OCI-LY1 (cell line): Measurements from ENCODE around the gene APOH.

ENCODE experiments used
- H2AFZ ChIP-seq: fragments of 200-600 bp; sonication (generic), shearing (Covaris generic); 2 replicates; pipeline ENCODE4 v1.6.0; 2014; ENCODE audit warnings: antibody characterized with exemption, mild to moderate bottlenecking, low read length
- H3F3A ChIP-seq: fragments of 200-600 bp; sonication (generic), shearing (Covaris generic); 2 replicates; pipeline ENCODE4 v1.6.0; 2014; ENCODE audit warnings: mild to moderate bottlenecking, antibody characterized with exemption, low read length, moderate library complexity; ENCODE audit not compliant: insufficient read depth
- H3K27ac ChIP-seq: fragments of 200-600 bp; sonication (generic); 2 replicates; pipeline ENCODE4 v1.5.1; 2014; ENCODE audit warnings: low read length, mixed run types, mild to moderate bottlenecking, low read depth; ENCODE audit not compliant: poor library complexity, severe bottlenecking
- H3K27me3 ChIP-seq: fragments of 200-600 bp; sonication (generic); 2 replicates; pipeline ENCODE4 v1.6.0; 2014; ENCODE audit warnings: antibody characterized with exemption, mild to moderate bottlenecking, low read length, moderate library complexity; ENCODE audit not compliant: insufficient read depth
- H3K36me3 ChIP-seq: fragments of 200-600 bp; sonication (generic); 2 replicates; pipeline ENCODE4 v1.6.1; 2014; ENCODE audit warnings: mild to moderate bottlenecking, antibody characterized with exemption, low read length, moderate library complexity, mixed read lengths; ENCODE audit not compliant: insufficient read depth
- H3K4me1 ChIP-seq: fragments of 200-600 bp; sonication (generic); 2 replicates; pipeline ENCODE4 v1.5.1; 2014; ENCODE audit warnings: mild to moderate bottlenecking, low read length, moderate library complexity; ENCODE audit not compliant: insufficient read depth, severe bottlenecking
- H3K4me2 ChIP-seq: fragments of 200-600 bp; sonication (generic), shearing (Covaris generic); 2 replicates; pipeline ENCODE4 v1.6.1; 2014; ENCODE audit warnings: low read length
- H3K4me3 ChIP-seq: fragments of 200-600 bp; sonication (generic); 2 replicates; pipeline ENCODE4 v1.5.1; 2014; ENCODE audit warnings: low read length, low read depth, mild to moderate bottlenecking, mixed read lengths; ENCODE audit not compliant: poor library complexity, severe bottlenecking
- H3K79me2 ChIP-seq: fragments of 200-600 bp; shearing (Covaris generic); 2 replicates; pipeline ENCODE4 v1.6.1; 2016; ENCODE audit warnings: mixed run types, low read length, mixed read lengths; ENCODE audit not compliant: insufficient read depth
- H3K9ac ChIP-seq: fragments of 200-600 bp; sonication (generic), shearing (Covaris generic); 2 replicates; pipeline ENCODE4 v1.6.1; 2014; ENCODE audit warnings: mild to moderate bottlenecking, low read length, mixed read lengths
- H3K9me2 ChIP-seq: fragments of 200-600 bp; sonication (generic), shearing (Covaris generic); 2 replicates; pipeline ENCODE4 v1.6.1; 2014; ENCODE audit warnings: low read depth, mild to moderate bottlenecking, low read length, mixed read lengths
- H3K9me3 ChIP-seq: fragments of 200-600 bp; shearing (Covaris generic); 2 replicates; pipeline ENCODE4 v1.6.1; 2014; ENCODE audit warnings: low read length, mixed read lengths
- H4K20me1 ChIP-seq: fragments of 200-600 bp; sonication (generic), shearing (Covaris generic); 2 replicates; pipeline ENCODE4 v1.6.0; 2016; ENCODE audit warnings: mild to moderate bottlenecking, low read length; ENCODE audit not compliant: insufficient read depth
- CTCF ChIP-seq: fragments of 200-600 bp; sonication (generic), shearing (Covaris generic); IDR thresholded peaks from 2 replicates; pipeline ENCODE4 v1.5.1; 2017; ENCODE audit warnings: mild to moderate bottlenecking, antibody characterized with exemption, low read length, moderate library complexity, mixed read lengths
- EZH2 ChIP-seq: fragments of 200-600 bp; sonication (generic), shearing (Covaris generic); IDR thresholded peaks from 2 replicates; pipeline ENCODE4 v1.8.0; 2017; ENCODE audit warnings: borderline replicate concordance, mixed run types, mild to moderate bottlenecking, antibody characterized with exemption, low read length, moderate library complexity, mixed read lengths

APOH gene

DNA sequence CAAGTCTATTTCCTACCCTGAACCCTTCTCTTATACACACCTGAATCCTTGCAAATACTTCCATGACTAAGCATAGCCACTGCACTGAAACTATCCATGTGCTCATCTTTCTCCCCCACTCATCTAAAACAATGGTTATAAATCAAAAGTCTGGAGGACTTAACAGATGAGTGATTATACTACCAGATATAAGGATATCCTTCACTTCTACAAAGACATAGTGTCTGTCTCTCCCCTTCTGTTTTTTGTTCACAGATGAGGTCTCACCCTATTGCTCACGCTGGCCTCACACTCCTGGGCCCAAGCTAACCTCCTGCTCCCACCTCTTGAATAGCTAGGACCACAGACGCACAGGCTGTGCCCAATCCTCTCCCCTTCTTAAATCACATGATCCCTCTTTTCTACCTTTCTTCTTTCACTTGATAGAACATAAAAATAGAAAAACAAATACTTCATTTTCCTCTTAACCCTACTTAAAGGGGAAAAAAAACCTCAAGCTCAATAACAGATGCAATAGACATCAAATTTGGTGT is 56.5 kb downstream of the APOH start:
- no peaks in the 10 kb centered on the region for H3K36me3 ChIP-seq

GRCh38 chr17:66172144-66172543 is 57.1 kb downstream of the APOH start:
- no peaks in the 10 kb centered on the region for H4K20me1 ChIP-seq
- no peak overlapping the region for H3K9ac ChIP-seq
- H3K4me2 ChIP-seq: no peak overlapping the region
- no peak overlapping the region for H2AFZ ChIP-seq
- TF ChIP-seq EZH2 (no peak), CTCF (no peak)
- no peak overlapping the region for H3K27ac ChIP-seq
- no peaks in the 10 kb centered on the region for H3K36me3 ChIP-seq
- H3F3A ChIP-seq: no peaks in the 10 kb centered on the region
- H3K9me2 ChIP-seq: no peaks in the 10 kb centered on the region
- H3K9me3 ChIP-seq: no peaks in the 10 kb centered on the region
- 0 out of 2 replicates have a peak, but pooled peaks cover 3% of the 10 kb centered on the region for H3K27me3 ChIP-seq
- no peaks in the 10 kb centered on the region for H3K4me1 ChIP-seq
- H3K79me2 ChIP-seq: no peaks in the 10 kb centered on the region
- H3K4me3 ChIP-seq: no peak overlapping the region

More for the DNA sequence above, 56.5 kb downstream of the APOH start:
- 0 out of 2 replicates have a peak, but pooled peaks cover 3% of the 10 kb centered on the region for H3K27me3 ChIP-seq
- H3K9me2 ChIP-seq: no peaks in the 10 kb centered on the region
- no peak overlapping the region for H3K4me3 ChIP-seq
- H3F3A ChIP-seq: no peaks in the 10 kb centered on the region
- no peaks in the 10 kb centered on the region for H4K20me1 ChIP-seq
- no peak overlapping the region for H2AFZ ChIP-seq
- no peaks in the 10 kb centered on the region for H3K79me2 ChIP-seq
- TF ChIP-seq CTCF: no peak
- TF ChIP-seq EZH2: no peak
- H3K4me1 ChIP-seq: no peaks in the 10 kb centered on the region
- H3K9me3 ChIP-seq: no peaks in the 10 kb centered on the region
- H3K27ac ChIP-seq: no peak overlapping the region
- no peak overlapping the region for H3K9ac ChIP-seq
- no peak overlapping the region for H3K4me2 ChIP-seq

DNA sequence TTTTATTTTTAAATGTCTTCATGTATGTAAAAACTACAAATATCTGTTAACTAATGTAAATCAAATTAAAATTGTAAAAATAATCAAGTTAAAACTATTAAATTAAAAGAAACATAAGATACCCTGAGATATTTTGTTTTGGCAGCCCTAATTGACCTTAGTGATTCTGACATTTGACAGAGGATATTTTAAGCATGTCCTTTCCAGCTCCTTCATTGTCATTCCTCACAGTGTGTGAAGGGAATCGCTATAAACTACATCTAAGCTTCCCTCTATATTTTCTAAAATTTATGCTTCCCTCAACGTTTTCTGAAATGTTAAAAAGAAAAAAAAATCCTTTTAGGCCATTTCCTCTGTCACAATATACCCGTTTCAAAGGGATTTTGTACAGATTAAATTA is 57.5 kb downstream of the APOH start:
- no peaks in the 10 kb centered on the region for H3F3A ChIP-seq
- TF ChIP-seq CTCF (no peak), EZH2 (no peak)
- H3K36me3 ChIP-seq: no peaks in the 10 kb centered on the region

More for the DNA sequence above, 57.5 kb downstream of the APOH start:
- no peaks in the 10 kb centered on the region for H3K79me2 ChIP-seq
- H4K20me1 ChIP-seq: no peaks in the 10 kb centered on the region
- H3K9me2 ChIP-seq: no peaks in the 10 kb centered on the region
- H3K4me3 ChIP-seq: no peak overlapping the region
- no peak overlapping the region for H3K27ac ChIP-seq
- H3K4me1 ChIP-seq: no peaks in the 10 kb centered on the region
- no peak overlapping the region for H3K4me2 ChIP-seq
- no peak overlapping the region for H3K9ac ChIP-seq
- H3K9me3 ChIP-seq: no peaks in the 10 kb centered on the region
- 0 out of 2 replicates have a peak, but pooled peaks cover 3% of the 10 kb centered on the region for H3K27me3 ChIP-seq
- no peak overlapping the region for H2AFZ ChIP-seq
